GM21367 (cell line): Measurements from ENCODE around the gene NME7.
A peak's percentile ranks its signal among the peaks of the same experiment; 100 is the strongest.
"Not testable (repeated sequence)": the region's sequence is repeated elsewhere in the genome, so short reads cannot be mapped to it uniquely, and the experiment has no call there.

ENCODE experiments used
- ATAC-seq: cut with Tn5 transposase; IDR thresholded peaks from one replicate; pipeline ENCODE4 v1.9.1; 2021; ENCODE audit not compliant: unreplicated experiment

NME7 gene

DNA sequence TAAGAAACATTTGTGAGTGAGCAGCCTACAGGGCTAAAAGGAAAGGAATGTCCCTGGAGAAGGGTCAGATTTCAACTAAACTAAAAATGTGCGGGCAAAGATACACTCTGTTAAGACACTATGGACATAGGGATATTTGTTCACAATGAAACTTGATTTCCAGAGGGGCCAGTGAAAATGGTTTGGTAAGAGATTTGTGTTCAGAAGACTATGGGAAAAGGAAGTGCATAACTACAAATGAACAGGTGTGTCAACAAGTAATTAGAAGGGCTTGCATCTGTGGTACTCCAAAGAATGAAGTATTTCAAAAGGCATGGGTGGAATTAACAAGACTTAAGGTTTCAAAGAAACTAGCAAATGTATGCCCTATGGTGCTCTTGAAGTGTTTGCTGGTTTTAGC lies 60.4 kb downstream of the NME7 start:
- ATAC-seq, result no peak

DNA sequence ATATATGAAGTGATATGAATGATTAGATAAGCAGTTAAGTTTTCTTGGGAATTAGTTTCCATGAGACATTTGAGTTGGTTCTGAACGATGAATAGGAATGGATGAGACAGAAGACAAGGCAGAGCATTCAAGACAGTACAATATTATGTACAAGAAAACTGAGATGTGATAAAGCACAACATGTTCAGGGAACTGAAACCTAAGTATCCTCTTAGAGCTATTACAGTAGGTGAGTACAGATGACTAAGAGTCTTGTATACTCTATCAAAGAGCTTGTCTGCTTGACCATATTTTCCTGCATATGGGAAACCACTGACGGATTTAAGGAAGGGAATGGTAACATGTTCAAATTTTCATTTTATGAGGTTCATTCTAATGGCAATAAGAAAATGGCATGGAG lies 61.6 kb downstream of the NME7 start:
- no peak for ATAC-seq

GRCh38 chr1:169305356-169305755 lies 62.2 kb downstream of the NME7 start:
- no peak for ATAC-seq

DNA sequence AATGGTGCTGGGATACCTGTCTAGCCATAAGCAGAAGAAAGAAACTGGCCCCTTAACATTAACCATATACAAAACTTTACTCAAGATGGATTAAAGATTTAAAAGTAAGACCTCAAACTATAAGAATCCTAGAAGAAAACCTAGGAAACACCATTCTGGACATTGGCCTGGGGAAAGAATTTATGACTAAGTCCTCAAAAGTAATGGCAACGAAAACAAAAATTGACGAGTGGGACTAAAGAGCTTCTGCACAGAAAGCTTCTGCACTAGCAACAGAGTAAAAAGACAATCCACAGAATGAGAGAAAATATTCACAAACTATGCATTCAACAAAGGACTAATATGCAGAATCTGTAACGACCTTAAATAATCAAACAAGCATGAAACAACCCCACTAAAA lies 66.7 kb downstream of the NME7 start:
- ATAC-seq, result no peak

DNA sequence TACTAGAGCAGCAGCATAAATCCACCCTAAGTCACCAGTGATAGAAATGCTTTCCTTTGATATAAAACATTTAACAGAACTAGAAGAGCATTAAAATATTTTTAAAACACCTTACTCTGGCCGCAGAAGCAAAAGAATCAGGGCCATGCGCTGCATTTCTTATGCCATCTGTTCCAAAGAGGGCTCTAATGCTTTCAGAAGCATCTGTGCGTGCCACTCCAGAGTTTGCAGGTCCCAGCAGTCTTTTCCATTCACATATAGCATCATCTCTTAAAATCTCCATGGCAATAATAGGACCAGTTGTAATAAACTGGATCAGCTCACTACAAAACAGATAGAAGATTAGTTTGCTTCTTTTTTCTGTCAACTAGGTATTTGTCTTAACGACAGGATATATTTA lies 69.2 kb downstream of the NME7 start:
- no peak for ATAC-seq

GRCh38 chr1:169295846-169296245 lies 71.8 kb downstream of the NME7 start:
- no peak for ATAC-seq

DNA sequence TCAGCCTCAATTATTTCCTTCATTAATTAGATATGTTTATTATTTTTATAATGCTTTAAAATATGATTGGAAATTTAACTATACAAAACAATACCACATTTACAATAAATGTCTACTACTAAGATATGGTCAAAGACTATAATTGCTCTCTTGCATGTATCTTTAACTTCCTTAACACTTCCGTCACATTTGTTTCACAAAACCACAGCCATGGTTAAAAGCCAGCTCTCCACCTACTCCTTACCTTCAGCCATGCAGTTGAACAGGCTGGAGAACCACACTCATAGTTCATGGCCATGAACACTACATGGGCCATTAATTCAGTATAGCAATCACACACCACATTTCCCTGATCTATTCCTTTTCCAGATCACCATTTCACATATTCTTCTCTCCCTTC lies 72.2 kb downstream of the NME7 start:
- ATAC-seq, result no peak

- ATAC-seq, result no peak
Observed at GRCh38 chr1:169289016-169289415, 78.6 kb downstream of the NME7 start.

GRCh38 chr1:169288011-169288414 lies 79.6 kb downstream of the NME7 start:
- no peak for ATAC-seq

- ATAC-seq, result no peak
Observed at GRCh38 chr1:169287280-169287679, 80.3 kb downstream of the NME7 start.

- ATAC-seq, result not testable (repeated sequence)
Observed at GRCh38 chr1:169281562-169281961, 86.0 kb downstream of the NME7 start.

- ATAC-seq, result peak; percentile 78
Observed at GRCh38 chr1:169271098-169271497, 96.5 kb downstream of the NME7 start.

GRCh38 chr1:169266133-169266532 lies 101.5 kb downstream of the NME7 start:
- ATAC-seq, result no peak

GRCh38 chr1:169263059-169263458 lies 104.5 kb downstream of the NME7 start:
- no peak for ATAC-seq

GRCh38 chr1:169261884-169262283 lies 105.7 kb downstream of the NME7 start:
- ATAC-seq, result no peak

DNA sequence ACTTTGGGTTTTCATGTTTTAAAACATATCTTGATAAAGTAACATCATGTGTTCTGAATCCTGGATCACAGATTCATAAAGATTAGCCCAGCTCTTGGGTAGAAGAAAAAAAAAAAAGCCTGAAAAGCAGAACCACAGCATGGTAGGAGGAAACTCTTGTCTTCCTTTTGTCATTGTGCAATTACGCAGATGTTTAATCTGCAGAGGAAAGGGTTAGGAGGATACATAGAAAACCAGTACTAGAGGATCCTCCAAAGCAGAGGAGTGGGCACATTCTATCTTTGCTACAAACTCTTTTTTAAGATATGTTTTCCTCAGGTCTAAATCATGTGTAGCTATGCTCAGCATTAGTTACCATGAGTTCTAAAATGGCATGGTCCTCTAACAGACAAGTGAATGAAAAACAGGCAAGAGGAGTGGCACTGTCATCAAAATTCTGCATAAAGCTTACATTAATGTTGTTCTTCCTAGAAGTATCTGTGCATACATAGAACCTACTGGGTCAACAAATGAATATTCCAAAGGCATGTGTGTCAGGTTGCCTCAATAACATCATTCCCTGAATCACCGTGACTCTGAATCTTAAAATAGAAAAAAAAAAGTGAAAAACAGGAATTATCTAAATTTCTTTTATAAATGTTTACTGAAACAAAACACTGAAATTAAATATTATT lies 107.0 kb downstream of the NME7 start:
- no peak for ATAC-seq

DNA sequence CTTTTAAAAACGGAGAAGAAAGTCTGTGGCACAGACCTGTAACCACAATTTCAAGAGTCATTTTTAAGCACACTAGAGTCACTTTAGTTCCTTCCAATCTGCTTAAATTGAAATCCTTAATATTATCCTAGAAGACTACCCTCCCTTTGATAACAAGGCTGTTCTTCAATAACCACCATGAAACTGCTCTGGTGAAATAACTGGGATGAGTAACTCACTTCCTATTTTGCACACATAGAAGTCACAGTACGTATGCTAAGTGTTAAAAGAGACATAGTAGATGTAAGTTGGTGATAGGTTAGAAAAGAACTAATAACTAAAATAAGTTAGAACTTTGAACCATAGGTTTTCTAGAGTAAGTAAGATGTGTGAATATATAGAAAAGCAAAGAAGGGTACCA lies 107.8 kb downstream of the NME7 start:
- ATAC-seq, result no peak

DNA sequence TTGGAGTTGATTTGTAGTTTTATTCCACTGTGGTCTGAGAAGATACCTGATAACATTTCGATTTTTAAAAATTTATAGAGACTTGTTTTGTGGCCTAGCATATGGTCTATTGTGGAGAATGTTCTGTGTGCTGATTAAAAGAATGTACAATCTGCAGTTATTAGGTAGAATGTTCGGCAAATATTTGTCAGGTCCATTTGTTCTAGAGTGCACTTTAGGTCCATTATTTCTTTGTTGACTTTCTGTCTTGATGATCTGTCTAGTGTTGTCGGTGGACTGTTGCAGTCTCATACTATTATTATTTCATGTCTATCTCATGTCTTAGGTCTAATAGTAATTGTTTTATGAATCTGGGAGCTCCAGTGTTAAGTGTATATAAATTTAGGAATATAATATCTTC lies 116.8 kb downstream of the NME7 start:
- no peak for ATAC-seq

GRCh38 chr1:169250022-169250421 lies 117.6 kb downstream of the NME7 start:
- ATAC-seq, result no peak

DNA sequence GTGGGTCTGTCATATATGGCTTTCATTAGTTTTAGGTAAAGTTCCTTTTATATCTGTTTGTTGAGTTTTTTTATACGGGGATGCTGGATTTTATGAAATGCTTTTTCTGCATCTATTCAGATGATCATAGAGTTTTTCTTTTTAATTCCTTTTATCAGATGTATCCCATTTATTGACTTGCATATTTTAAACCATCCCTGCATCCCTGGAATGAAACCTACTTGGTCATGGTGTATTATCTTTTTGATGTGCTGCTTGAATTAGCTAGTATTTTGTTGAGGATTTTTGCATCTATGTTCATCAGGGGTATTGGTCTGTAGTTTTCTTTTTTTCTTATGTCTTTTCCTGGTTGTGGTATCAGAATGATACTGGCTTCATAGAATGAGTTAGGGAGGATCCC lies 118.0 kb downstream of the NME7 start:
- ATAC-seq, result no peak

DNA sequence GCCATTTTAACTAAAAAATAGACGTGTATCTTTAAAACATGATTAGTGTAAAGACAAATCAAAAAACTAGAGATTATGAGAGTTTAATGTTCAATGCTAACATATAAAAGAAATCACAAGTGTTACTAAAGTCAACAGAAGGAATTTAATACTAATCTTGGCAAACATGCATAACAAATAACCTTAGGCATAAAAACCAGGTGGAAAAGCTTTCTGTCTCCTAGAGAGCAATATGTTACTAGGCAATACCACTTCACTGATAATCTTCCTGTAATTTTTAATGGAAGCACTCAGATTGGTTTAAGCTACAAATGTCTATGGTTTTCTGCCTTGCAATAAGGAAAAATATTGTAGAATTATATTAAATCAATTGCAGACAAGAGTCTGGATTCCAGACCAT lies 121.9 kb downstream of the NME7 start:
- ATAC-seq, result no peak

DNA sequence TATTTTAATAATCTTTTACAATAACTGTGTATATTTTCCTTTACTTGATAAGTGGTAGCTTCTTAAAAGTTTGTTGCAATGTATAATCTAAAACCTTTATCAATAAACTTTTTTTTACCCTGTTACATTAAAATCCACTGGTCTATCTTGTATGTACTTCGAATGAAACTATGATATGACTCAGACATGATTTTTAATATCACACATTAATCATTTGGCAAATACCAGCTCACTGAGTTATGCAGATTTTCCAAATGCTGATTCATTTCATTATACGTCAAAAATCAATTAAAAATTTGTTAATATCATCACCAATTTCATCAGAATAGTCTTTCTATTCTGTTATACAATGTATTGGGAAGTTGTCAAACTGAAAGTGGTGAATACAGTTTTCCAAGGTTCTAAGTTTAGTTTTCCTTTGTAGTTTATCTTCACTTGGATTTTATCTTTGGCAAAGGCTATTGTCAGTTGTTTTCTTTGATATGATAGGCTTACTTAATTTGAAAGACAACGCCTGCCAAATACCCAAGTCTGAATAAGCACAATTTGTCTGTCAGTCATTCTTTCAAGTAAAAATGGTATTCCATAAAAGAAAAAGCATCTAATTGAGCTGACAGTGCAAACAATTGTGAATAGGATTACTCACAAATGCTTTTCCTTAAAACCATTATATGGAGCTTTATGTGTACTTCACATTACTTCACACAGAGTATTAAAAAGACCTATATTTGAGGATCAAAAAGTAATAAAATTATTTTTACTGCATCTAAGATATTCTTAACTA lies 127.0 kb downstream of the NME7 start:
- ATAC-seq, result no peak

DNA sequence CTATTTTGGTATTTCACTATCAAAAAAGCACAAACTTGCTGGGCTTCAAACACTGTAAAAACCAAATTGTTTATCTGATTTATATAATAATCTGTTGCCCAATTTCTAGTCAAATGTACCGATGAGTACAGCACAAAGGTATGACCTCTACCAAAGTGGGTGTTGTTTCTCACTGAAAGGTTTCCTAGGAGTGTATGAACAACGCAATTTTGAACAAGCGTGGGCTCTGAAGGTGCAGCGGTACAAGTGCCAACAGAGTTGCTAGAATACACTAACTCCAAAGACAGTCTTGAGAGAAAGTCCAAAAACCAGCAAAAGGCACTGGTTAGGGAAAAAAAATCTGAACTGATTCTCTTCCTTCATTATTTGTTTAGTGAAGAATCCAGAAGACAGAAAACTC lies 130.7 kb downstream of the NME7 start:
- ATAC-seq, result no peak
